ENCODE results near the gene EIF4EBP2.

- TF ChIP-seq CBX2 (IDR thresholded peaks at IDR 0.05; ENCODE audit: borderline replicate concordance, low read depth) (no peak), CTCF (IDR thresholded peaks at IDR 0.05) (no peak), MAZ (IDR thresholded peaks at IDR 0.05; ENCODE audit: borderline replicate concordance, low read depth, low read length) (no peak), POLR2A (IDR thresholded peaks at IDR 0.05; ENCODE audit: low read length) (no peak), NR3C1 (IDR thresholded peaks at IDR 0.05) (no peak), NPAS2 (CRISPR knock-in tag; IDR thresholded peaks at IDR 0.05; ENCODE audit: borderline replicate concordance) (no peak), CHD4 (IDR thresholded peaks at IDR 0.05; ENCODE audit: borderline replicate concordance) (no peak)
- TF ChIP-seq, protein P1, sequence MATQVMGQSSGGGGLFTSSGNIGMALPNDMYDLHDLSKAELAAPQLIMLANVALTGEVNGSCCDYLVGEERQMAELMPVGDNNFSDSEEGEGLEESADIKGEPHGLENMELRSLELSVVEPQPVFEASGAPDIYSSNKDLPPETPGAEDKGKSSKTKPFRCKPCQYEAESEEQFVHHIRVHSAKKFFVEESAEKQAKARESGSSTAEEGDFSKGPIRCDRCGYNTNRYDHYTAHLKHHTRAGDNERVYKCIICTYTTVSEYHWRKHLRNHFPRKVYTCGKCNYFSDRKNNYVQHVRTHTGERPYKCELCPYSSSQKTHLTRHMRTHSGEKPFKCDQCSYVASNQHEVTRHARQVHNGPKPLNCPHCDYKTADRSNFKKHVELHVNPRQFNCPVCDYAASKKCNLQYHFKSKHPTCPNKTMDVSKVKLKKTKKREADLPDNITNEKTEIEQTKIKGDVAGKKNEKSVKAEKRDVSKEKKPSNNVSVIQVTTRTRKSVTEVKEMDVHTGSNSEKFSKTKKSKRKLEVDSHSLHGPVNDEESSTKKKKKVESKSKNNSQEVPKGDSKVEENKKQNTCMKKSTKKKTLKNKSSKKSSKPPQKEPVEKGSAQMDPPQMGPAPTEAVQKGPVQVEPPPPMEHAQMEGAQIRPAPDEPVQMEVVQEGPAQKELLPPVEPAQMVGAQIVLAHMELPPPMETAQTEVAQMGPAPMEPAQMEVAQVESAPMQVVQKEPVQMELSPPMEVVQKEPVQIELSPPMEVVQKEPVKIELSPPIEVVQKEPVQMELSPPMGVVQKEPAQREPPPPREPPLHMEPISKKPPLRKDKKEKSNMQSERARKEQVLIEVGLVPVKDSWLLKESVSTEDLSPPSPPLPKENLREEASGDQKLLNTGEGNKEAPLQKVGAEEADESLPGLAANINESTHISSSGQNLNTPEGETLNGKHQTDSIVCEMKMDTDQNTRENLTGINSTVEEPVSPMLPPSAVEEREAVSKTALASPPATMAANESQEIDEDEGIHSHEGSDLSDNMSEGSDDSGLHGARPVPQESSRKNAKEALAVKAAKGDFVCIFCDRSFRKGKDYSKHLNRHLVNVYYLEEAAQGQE (IDR thresholded peaks at IDR 0.05) = no peak
These were observed 40.7 kb upstream of the EIF4EBP2 start for GRCh38 chr10:70363292-70363691.
